Naive B cell (primary cell): Measurements from ENCODE around the gene CST8. TPM values are rescaled to one million over a fixed set of nuclear protein-coding genes. Genes with fewer than 3 reads are reported as not detected.
"Not testable (repeated sequence)": the region's sequence is repeated elsewhere in the genome, so short reads cannot be mapped to it uniquely, and the experiment has no call there.

ENCODE experiments used
- ATAC-seq, 2 donors: fragments of 150-1000 bp; cut with Tn5 transposase; 2 replicates each; pipeline ENCODE4 v1.10.0; 2021; ENCODE audit warnings: low read depth in 2 of 2, mild to moderate bottlenecking in 2 of 2, moderate library complexity in 2 of 2
- DNase-seq: peaks from one replicate; pipeline ENCODE4 v3.0.0; 2022
- H3K27ac Mint-ChIP-seq, 6 donors: one replicate each; pipeline ENCODE4 v1.8.0; 2020 to 2022; ENCODE audit warnings: mild to moderate bottlenecking in 6 of 6, mixed read lengths in 6 of 6, moderate library complexity in 5 of 6, inconsistent platforms in 2 of 6
- H3K27me3 Mint-ChIP-seq, 3 donors: one replicate each; pipeline ENCODE4 v1.8.0; 2021 to 2022; ENCODE audit warnings: mixed read lengths in 3 of 3, mild to moderate bottlenecking in 1 of 3
- H3K36me3 Mint-ChIP-seq, 2 donors: one replicate each; pipeline ENCODE4 v1.8.0; 2020 to 2022; ENCODE audit warnings: mixed read lengths in 2 of 2, inconsistent platforms in 1 of 2, mild to moderate bottlenecking in 1 of 2
- H3K4me1 Mint-ChIP-seq, 3 donors: one replicate each; pipeline ENCODE4 v1.8.0; 2020 to 2022; ENCODE audit warnings: mixed read lengths in 3 of 3, inconsistent platforms in 1 of 3, mild to moderate bottlenecking in 1 of 3, moderate library complexity in 1 of 3
- H3K4me3 Mint-ChIP-seq, 8 donors: one replicate each; pipeline ENCODE4 v1.8.0; 2020 to 2022; ENCODE audit warnings: mild to moderate bottlenecking in 8 of 8, mixed read lengths in 8 of 8, moderate library complexity in 8 of 8, inconsistent platforms in 2 of 8
- H3K9me3 Mint-ChIP-seq, 7 donors: one replicate each; pipeline ENCODE4 v1.8.0; 2020 to 2022; ENCODE audit warnings: mixed read lengths in 7 of 7, mild to moderate bottlenecking in 5 of 7, inconsistent platforms in 2 of 7, moderate library complexity in 1 of 7
- polyA plus RNA-seq, 6 donors: library from polyadenylated mRNA; unstranded; fragments of 300-500 nt; fragmentation: Illumina TruSeq; gene quantifications; one replicate each; pipeline ENCODE4 v1.2.3, GENCODE V29; 2021; ENCODE audit warnings: low read depth in 6 of 6

CST8 gene
- polyA plus RNA-seq, 6 donors from 2014 or later: not detected

- Mint-ChIP-seq H3K27ac (peak overlapping the region in 1 of 6 donors; percentile 6), H3K9me3 (no peaks in the 10 kb centered on the region), H3K4me1 (peaks cover 6 to 13% (median 11%) of the 10 kb centered on the region in 3 donors), H3K36me3 (no peaks in the 10 kb centered on the region), H3K4me3 (no peak overlapping the region), H3K27me3 (peaks cover 4 to 15% (median 6%) of the 10 kb centered on the region in 3 donors)
- ATAC-seq: no peak
- DNase-seq: no peak
Measured at GRCh38 chr20:23455639-23456038, 35.3 kb upstream of the CST8 start.

- DNase-seq (no peak), ATAC-seq (no peak)
- peaks cover 4 to 8% (median 6%) of the 10 kb centered on the region in 3 donors for H3K27me3 Mint-ChIP-seq
- peaks cover 6 to 13% (median 11%) of the 10 kb centered on the region in 3 donors for H3K4me1 Mint-ChIP-seq
- no peaks in the 10 kb centered on the region for H3K9me3 Mint-ChIP-seq
- no peaks in the 10 kb centered on the region for H3K36me3 Mint-ChIP-seq
- H3K4me3 Mint-ChIP-seq: peak overlapping the region in 3 of 8 donors; percentile 5 to 69 (median 16)
- no peak overlapping the region for H3K27ac Mint-ChIP-seq
Measured at GRCh38 chr20:23456409-23456808, 34.5 kb upstream of the CST8 start.

GRCh38 chr20:23456873-23457272 lies 34.0 kb upstream of the CST8 start:
- ATAC-seq: no peak
- Mint-ChIP-seq H3K4me3 (peak overlapping the region in 1 of 8 donors; percentile 69), H3K4me1 (peaks cover 6 to 13% (median 11%) of the 10 kb centered on the region in 3 donors), H3K27me3 (peaks cover 4 to 8% (median 6%) of the 10 kb centered on the region in 3 donors), H3K27ac (peak overlapping the region in 1 of 6 donors; percentile 40), H3K36me3 (no peaks in the 10 kb centered on the region), H3K9me3 (no peaks in the 10 kb centered on the region)
- DNase-seq: no peak

- peaks cover 0 to 9% (median 5%) of the 10 kb centered on the region in 7 donors for H3K9me3 Mint-ChIP-seq
- DNase-seq (no peak), ATAC-seq (no peak)
- no peak overlapping the region for H3K4me3 Mint-ChIP-seq
- H3K4me1 Mint-ChIP-seq: peaks cover 6 to 13% (median 11%) of the 10 kb centered on the region in 3 donors
- peaks cover 0 to 4% of the 10 kb centered on the region in 2 donors for H3K36me3 Mint-ChIP-seq
- peaks cover 4 to 17% (median 11%) of the 10 kb centered on the region in 3 donors for H3K27me3 Mint-ChIP-seq
- no peak overlapping the region for H3K27ac Mint-ChIP-seq
Measured at GRCh38 chr20:23459461-23460150, 31.3 kb upstream of the CST8 start.

GRCh38 chr20:23461180-23461579 lies 29.7 kb upstream of the CST8 start:
- Mint-ChIP-seq H3K36me3 (peaks cover 3 to 4% of the 10 kb centered on the region in 2 donors), H3K27ac (no peak overlapping the region), H3K4me1 (peaks cover 6 to 8% (median 6%) of the 10 kb centered on the region in 3 donors), H3K27me3 (peaks cover 4 to 26% (median 11%) of the 10 kb centered on the region in 3 donors), H3K9me3 (peaks cover 3 to 24% (median 14%) of the 10 kb centered on the region in 7 donors), H3K4me3 (no peak overlapping the region)
- DNase-seq (no peak), ATAC-seq (no peak)

- not testable (repeated sequence) for H3K4me1 Mint-ChIP-seq, DNase-seq, H3K27ac Mint-ChIP-seq, H3K4me3 Mint-ChIP-seq, ATAC-seq
- peaks cover 14 to 50% (median 34%) of the 10 kb centered on the region in 7 donors for H3K9me3 Mint-ChIP-seq
- peaks cover 10 to 18% of the 10 kb centered on the region in 2 donors for H3K36me3 Mint-ChIP-seq
- peaks cover 0 to 19% (median 5%) of the 10 kb centered on the region in 3 donors for H3K27me3 Mint-ChIP-seq
Measured at GRCh38 chr20:23466961-23467360, 24.0 kb upstream of the CST8 start.

- H3K36me3 Mint-ChIP-seq, H3K27ac Mint-ChIP-seq, H3K27me3 Mint-ChIP-seq, ATAC-seq, DNase-seq, H3K4me1 Mint-ChIP-seq, H3K4me3 Mint-ChIP-seq: not testable (repeated sequence)
- H3K9me3 Mint-ChIP-seq: peaks cover 6 to 15% (median 10%) of the 10 kb centered on the region in 7 donors
Measured at GRCh38 chr20:23472306-23472705, 18.6 kb upstream of the CST8 start.

GRCh38 chr20:23473293-23473692 lies 17.6 kb upstream of the CST8 start:
- H3K36me3 Mint-ChIP-seq, H3K27ac Mint-ChIP-seq, H3K9me3 Mint-ChIP-seq, H3K27me3 Mint-ChIP-seq, ATAC-seq, DNase-seq, H3K4me1 Mint-ChIP-seq: not testable (repeated sequence)
- peak overlapping the region in 1 of 8 donors; percentile 37 for H3K4me3 Mint-ChIP-seq

- DNase-seq (no peak), ATAC-seq (no peak)
- Mint-ChIP-seq H3K9me3 (peaks cover 0 to 2% (median 0%) of the 10 kb centered on the region in 7 donors), H3K27ac (no peak overlapping the region), H3K36me3 (no peaks in the 10 kb centered on the region), H3K4me1 (no peaks in the 10 kb centered on the region), H3K27me3 (no peaks in the 10 kb centered on the region), H3K4me3 (no peak overlapping the region)
Measured at GRCh38 chr20:23475395-23475794, 15.5 kb upstream of the CST8 start.

GRCh38 chr20:23476015-23476754 lies 14.7 kb upstream of the CST8 start:
- H3K27ac Mint-ChIP-seq: no peak overlapping the region
- H3K4me1 Mint-ChIP-seq: no peaks in the 10 kb centered on the region
- DNase-seq: no peak
- H3K27me3 Mint-ChIP-seq: no peaks in the 10 kb centered on the region
- no peaks in the 10 kb centered on the region for H3K36me3 Mint-ChIP-seq
- no peak overlapping the region for H3K4me3 Mint-ChIP-seq
- no peak for ATAC-seq
- H3K9me3 Mint-ChIP-seq: peaks cover 0 to 2% (median 0%) of the 10 kb centered on the region in 7 donors

- no peaks in the 10 kb centered on the region for H3K36me3 Mint-ChIP-seq
- peaks cover 0 to 2% (median 0%) of the 10 kb centered on the region in 7 donors for H3K9me3 Mint-ChIP-seq
- ATAC-seq: no peak
- H3K27ac Mint-ChIP-seq: no peak overlapping the region
- no peak for DNase-seq
- no peak overlapping the region for H3K4me3 Mint-ChIP-seq
- no peaks in the 10 kb centered on the region for H3K27me3 Mint-ChIP-seq
- H3K4me1 Mint-ChIP-seq: no peaks in the 10 kb centered on the region
Measured at GRCh38 chr20:23477223-23477622, 13.7 kb upstream of the CST8 start.

- no peak overlapping the region for H3K4me3 Mint-ChIP-seq
- no peaks in the 10 kb centered on the region for H3K36me3 Mint-ChIP-seq
- H3K9me3 Mint-ChIP-seq: peaks cover 0 to 2% (median 0%) of the 10 kb centered on the region in 7 donors
- ATAC-seq: no peak
- no peak for DNase-seq
- H3K4me1 Mint-ChIP-seq: peaks cover 2 to 3% (median 2%) of the 10 kb centered on the region in 3 donors
- no peak overlapping the region for H3K27ac Mint-ChIP-seq
- no peaks in the 10 kb centered on the region for H3K27me3 Mint-ChIP-seq
Measured at GRCh38 chr20:23479043-23479442, 11.9 kb upstream of the CST8 start.

GRCh38 chr20:23482138-23482537 lies 8.8 kb upstream of the CST8 start:
- DNase-seq (no peak), ATAC-seq (no peak)
- Mint-ChIP-seq H3K36me3 (no peaks in the 10 kb centered on the region), H3K4me3 (no peak overlapping the region), H3K4me1 (peaks cover 8 to 11% (median 9%) of the 10 kb centered on the region in 3 donors), H3K9me3 (peaks cover 0 to 2% (median 0%) of the 10 kb centered on the region in 7 donors), H3K27me3 (no peaks in the 10 kb centered on the region), H3K27ac (peak overlapping the region in 1 of 6 donors; percentile 56)
